Measurements from ENCODE around the gene SARS1.

GRCh38 chr1:109248444-109248796, 34.7 kb downstream of the SARS1 start:
- no peak for TF ChIP-seq CTCF (IDR thresholded peaks at IDR 0.05)
- TF ChIP-seq POLR2A (IDR thresholded peaks at IDR 0.05): no peak
- TF ChIP-seq EP300 (IDR thresholded peaks at IDR 0.05): no peak
